HCT116 (cell line): Measurements from ENCODE around the gene SCAMP1.

ENCODE experiments used
- EGR1 ChIP-seq: IDR thresholded peaks from 2 replicates; pipeline ENCODE4 v1.6.1; 2012; ENCODE audit warnings: low read depth
- MAX ChIP-seq: IDR thresholded peaks from 2 replicates; pipeline ENCODE4 v1.6.1; 2012
- ZNF274 ChIP-seq: fragments of 200-500 bp; sonication (Bioruptor generic); IDR thresholded peaks from 2 replicates; pipeline ENCODE4 v1.6.1; 2014; ENCODE audit warnings: mild to moderate bottlenecking, low read depth, low read length, inconsistent platforms
- TF ChIP-seq, protein P1 (sequence below), 3 experiments: fragments of 200-600 bp in 1 of 3; sonication (generic) in 1 of 3; IDR thresholded peaks in 2 of 3; conservative IDR thresholded peaks in 1 of 3; 2 replicates each; pipeline ENCODE4 v1.5.1; 2012 to 2017; ENCODE audit warnings: low read depth in 2 of 3, low read length in 2 of 3, antibody characterized with exemption in 1 of 3, borderline replicate concordance in 1 of 3, control low read depth in 1 of 3, mild to moderate bottlenecking in 1 of 3, mixed read lengths in 1 of 3, mixed run types in 1 of 3, moderate library complexity in 1 of 3; ENCODE audit not compliant: insufficient read depth in 1 of 3

DNA sequence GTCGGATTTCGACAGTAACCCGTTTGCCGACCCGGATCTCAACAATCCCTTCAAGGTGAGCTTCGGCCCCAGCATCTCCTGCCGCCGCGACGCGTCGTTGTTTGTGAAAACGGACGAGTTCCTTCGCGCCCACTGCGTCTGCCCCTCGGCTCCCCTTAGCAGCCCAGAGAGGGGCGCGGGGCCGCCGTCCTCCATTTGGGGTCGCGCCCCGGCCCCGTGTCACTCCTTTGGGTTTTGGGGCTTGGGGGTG lies 182 bp downstream of the SCAMP1 start:
- TF ChIP-seq, protein P1, sequence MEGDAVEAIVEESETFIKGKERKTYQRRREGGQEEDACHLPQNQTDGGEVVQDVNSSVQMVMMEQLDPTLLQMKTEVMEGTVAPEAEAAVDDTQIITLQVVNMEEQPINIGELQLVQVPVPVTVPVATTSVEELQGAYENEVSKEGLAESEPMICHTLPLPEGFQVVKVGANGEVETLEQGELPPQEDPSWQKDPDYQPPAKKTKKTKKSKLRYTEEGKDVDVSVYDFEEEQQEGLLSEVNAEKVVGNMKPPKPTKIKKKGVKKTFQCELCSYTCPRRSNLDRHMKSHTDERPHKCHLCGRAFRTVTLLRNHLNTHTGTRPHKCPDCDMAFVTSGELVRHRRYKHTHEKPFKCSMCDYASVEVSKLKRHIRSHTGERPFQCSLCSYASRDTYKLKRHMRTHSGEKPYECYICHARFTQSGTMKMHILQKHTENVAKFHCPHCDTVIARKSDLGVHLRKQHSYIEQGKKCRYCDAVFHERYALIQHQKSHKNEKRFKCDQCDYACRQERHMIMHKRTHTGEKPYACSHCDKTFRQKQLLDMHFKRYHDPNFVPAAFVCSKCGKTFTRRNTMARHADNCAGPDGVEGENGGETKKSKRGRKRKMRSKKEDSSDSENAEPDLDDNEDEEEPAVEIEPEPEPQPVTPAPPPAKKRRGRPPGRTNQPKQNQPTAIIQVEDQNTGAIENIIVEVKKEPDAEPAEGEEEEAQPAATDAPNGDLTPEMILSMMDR (IDR thresholded peaks at IDR 0.05 in 2 of 3, conservative IDR thresholded peaks at IDR 0.05 in 1 of 3; ENCODE audit: borderline replicate concordance in 1 of 3, insufficient read depth in 1 of 3, low read depth in 2 of 3, low read length in 2 of 3): no peak
- TF ChIP-seq ZNF274 (no peak), EGR1 (no peak), MAX (no peak)
